C4-2B (cell line): ENCODE data around the gene SSU72.
"Not testable (repeated sequence)": the region's sequence is repeated elsewhere in the genome, so short reads cannot be mapped to it uniquely, and the experiment has no call there.

ENCODE experiments used
- H3K27ac ChIP-seq: fragments of 450-650 bp; 2 replicates; pipeline ENCODE4 v1.5.1; 2017
- ZFX ChIP-seq: fragments of 450-650 bp; IDR thresholded peaks from 2 replicates; pipeline ENCODE4 v1.6.1; 2017
- TF ChIP-seq, protein P1 (sequence below): fragments of 450-650 bp; conservative IDR thresholded peaks from 2 replicates; pipeline ENCODE4 v1.5.1; 2017; ENCODE audit warnings: mild to moderate bottlenecking

Gene SSU72

GRCh38 chr1:1559066-1559465, 15.6 kb downstream of the SSU72 start:
- H3K27ac ChIP-seq: no peak overlapping the region
- TF ChIP-seq, protein P1, sequence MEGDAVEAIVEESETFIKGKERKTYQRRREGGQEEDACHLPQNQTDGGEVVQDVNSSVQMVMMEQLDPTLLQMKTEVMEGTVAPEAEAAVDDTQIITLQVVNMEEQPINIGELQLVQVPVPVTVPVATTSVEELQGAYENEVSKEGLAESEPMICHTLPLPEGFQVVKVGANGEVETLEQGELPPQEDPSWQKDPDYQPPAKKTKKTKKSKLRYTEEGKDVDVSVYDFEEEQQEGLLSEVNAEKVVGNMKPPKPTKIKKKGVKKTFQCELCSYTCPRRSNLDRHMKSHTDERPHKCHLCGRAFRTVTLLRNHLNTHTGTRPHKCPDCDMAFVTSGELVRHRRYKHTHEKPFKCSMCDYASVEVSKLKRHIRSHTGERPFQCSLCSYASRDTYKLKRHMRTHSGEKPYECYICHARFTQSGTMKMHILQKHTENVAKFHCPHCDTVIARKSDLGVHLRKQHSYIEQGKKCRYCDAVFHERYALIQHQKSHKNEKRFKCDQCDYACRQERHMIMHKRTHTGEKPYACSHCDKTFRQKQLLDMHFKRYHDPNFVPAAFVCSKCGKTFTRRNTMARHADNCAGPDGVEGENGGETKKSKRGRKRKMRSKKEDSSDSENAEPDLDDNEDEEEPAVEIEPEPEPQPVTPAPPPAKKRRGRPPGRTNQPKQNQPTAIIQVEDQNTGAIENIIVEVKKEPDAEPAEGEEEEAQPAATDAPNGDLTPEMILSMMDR: no peak
- TF ChIP-seq ZFX: no peak

- TF ChIP-seq, protein P1: no peak
- TF ChIP-seq ZFX: no peak
- H3K27ac ChIP-seq: no peak overlapping the region
Observed at GRCh38 chr1:1558591-1558990, 16.1 kb downstream of the SSU72 start.

- not testable (repeated sequence) for H3K27ac ChIP-seq
Observed at GRCh38 chr1:1557688-1558087, 17.0 kb downstream of the SSU72 start.

GRCh38 chr1:1556961-1557360, 17.7 kb downstream of the SSU72 start:
- H3K27ac ChIP-seq: not testable (repeated sequence)

DNA sequence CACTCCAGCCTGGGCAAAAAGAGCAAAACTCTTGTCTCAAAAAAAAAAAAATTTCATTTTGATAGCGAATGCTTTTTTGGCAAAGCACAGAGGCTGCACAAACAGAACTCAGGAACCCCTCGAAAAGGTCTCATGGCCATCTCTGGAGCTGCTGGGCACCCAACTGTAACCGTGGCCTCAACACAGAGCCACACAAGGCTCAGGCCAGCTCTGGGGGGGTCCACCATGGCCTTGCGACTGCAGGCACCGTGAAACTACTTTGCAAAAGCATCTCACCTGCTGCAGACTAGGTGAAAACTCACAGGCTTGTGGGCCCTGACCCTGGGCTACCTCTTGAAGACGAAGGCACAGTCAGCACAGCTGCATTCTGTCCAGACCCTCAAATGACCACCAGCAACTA, 18.2 kb downstream of the SSU72 start:
- TF ChIP-seq, protein P1: no peak
- no peak for TF ChIP-seq ZFX
- H3K27ac ChIP-seq: no peak overlapping the region

- no peak overlapping the region for H3K27ac ChIP-seq
- no peak for TF ChIP-seq ZFX
- TF ChIP-seq, protein P1: no peak
Observed at GRCh38 chr1:1554926-1555915, 19.4 kb downstream of the SSU72 start.

GRCh38 chr1:1554550-1554925, 20.1 kb downstream of the SSU72 start:
- TF ChIP-seq, protein P1: no peak
- TF ChIP-seq ZFX: no peak
- H3K27ac ChIP-seq: no peak overlapping the region

GRCh38 chr1:1553821-1554494, 20.7 kb downstream of the SSU72 start:
- H3K27ac ChIP-seq: no peak overlapping the region
- TF ChIP-seq, protein P1: no peak
- TF ChIP-seq ZFX: no peak
